Caco-2 (cell line): Measurements from ENCODE around the gene AP4B1. TPM values are rescaled to one million over a fixed set of nuclear protein-coding genes. Genes with fewer than 3 reads are reported as not detected.

Experiments
- BruUV-seq: library from RNA; stranded (reverse); fragments of 400-500 nt; replicated peaks from 2 replicates; lab custom pipeline; 2021; lab: Mats Ljungman, UMichigan
- CTCF ChIA-PET: fragments of 300-600 bp; sonication (Branson Sonifier 250); formaldehyde crosslinking; loops from one replicate; lab custom pipeline; 2022; ENCODE audit warnings: antibody characterized with exemption; lab: Charles Lee
- POLR2A ChIA-PET: fragments of 300-600 bp; sonication (Branson Sonifier 250); formaldehyde crosslinking; loops from one replicate; lab custom pipeline; 2022; ENCODE audit warnings: antibody characterized with exemption; lab: Charles Lee
- DNase-seq, 2 experiments: peaks; one replicate each; pipeline versions ENCODE4 v3.0.0 to v3.0.0-alpha.2; 2020 to 2022
- H3K27me3 ChIP-seq: replicated peaks from 2 replicates; pipeline ENCODE4 v1.6.0; 2011; ENCODE audit warnings: low read length; ENCODE audit not compliant: control insufficient read depth, insufficient read depth
- H3K36me3 ChIP-seq: 2 replicates; pipeline ENCODE4 v1.5.1; 2011; ENCODE audit warnings: low read length; ENCODE audit not compliant: control insufficient read depth, insufficient read depth
- H3K4me1 ChIP-seq: fragments of 250-450 bp; sonication (Bioruptor Pico); 2 replicates; pipeline ENCODE4 v1.5.1; 2020; ENCODE audit warnings: mild to moderate bottlenecking
- H3K4me3 ChIP-seq: 2 replicates; pipeline ENCODE4 v1.5.1; 2011; ENCODE audit warnings: low read depth, mild to moderate bottlenecking, control low read depth, low read length
- H3K9me3 ChIP-seq: fragments of 250-450 bp; sonication (Bioruptor Pico); 2 replicates; pipeline ENCODE4 v1.5.1; 2020; ENCODE audit warnings: mild to moderate bottlenecking, moderate library complexity
- H3K27ac Mint-ChIP-seq: one replicate; pipeline ENCODE4 v1.8.0; 2022; ENCODE audit warnings: mixed read lengths; ENCODE audit not compliant: unreplicated experiment
- H3K27me3 Mint-ChIP-seq: one replicate; pipeline ENCODE4 v1.8.0; 2022; ENCODE audit warnings: mixed read lengths; ENCODE audit not compliant: insufficient read depth, unreplicated experiment
- H3K36me3 Mint-ChIP-seq: one replicate; pipeline ENCODE4 v1.8.0; 2022; ENCODE audit warnings: mild to moderate bottlenecking, mixed read lengths; ENCODE audit not compliant: insufficient read depth, unreplicated experiment
- H3K4me1 Mint-ChIP-seq: one replicate; pipeline ENCODE4 v1.8.0; 2022; ENCODE audit warnings: low read depth, mixed read lengths; ENCODE audit not compliant: unreplicated experiment
- H3K4me3 Mint-ChIP-seq: one replicate; pipeline ENCODE4 v1.8.0; 2022; ENCODE audit warnings: mild to moderate bottlenecking, moderate library complexity, mixed read lengths; ENCODE audit not compliant: unreplicated experiment
- H3K9me3 Mint-ChIP-seq: one replicate; pipeline ENCODE4 v1.8.0; 2022; ENCODE audit warnings: mixed read lengths; ENCODE audit not compliant: unreplicated experiment
- intact Hi-C: fragments of 100-400 bp; cut with micrococcal nuclease; formaldehyde crosslinking; loops from one replicate; pipeline ENCODE4 v1.10.0; 2022; ENCODE audit not compliant: unreplicated experiment
- total RNA-seq: library from RNA; stranded (reverse); gene quantifications from 2 replicates; pipeline ENCODE4 v1.2.3, GENCODE V29; 2022
- TF ChIP-seq, protein P1 (sequence below), 2 experiments: fragments of 200-600 bp in 1 of 2; IDR thresholded peaks; 1 replicate in 1 of 2; 2 replicates in 1 of 2; pipeline versions ENCODE4 v1.5.1 to v1.8.0; 2011 to 2022; ENCODE audit warnings: antibody characterized with exemption in 1 of 2, control low read depth in 1 of 2, inconsistent platforms in 1 of 2, low read depth in 1 of 2, low read length in 1 of 2, mild to moderate bottlenecking in 1 of 2, moderate library complexity in 1 of 2; ENCODE audit not compliant: insufficient read depth in 1 of 2, severe bottlenecking in 1 of 2, unreplicated experiment in 1 of 2

Gene AP4B1
- total RNA-seq, 1 experiment from 2014 or later = 10.0 TPM

DNA sequence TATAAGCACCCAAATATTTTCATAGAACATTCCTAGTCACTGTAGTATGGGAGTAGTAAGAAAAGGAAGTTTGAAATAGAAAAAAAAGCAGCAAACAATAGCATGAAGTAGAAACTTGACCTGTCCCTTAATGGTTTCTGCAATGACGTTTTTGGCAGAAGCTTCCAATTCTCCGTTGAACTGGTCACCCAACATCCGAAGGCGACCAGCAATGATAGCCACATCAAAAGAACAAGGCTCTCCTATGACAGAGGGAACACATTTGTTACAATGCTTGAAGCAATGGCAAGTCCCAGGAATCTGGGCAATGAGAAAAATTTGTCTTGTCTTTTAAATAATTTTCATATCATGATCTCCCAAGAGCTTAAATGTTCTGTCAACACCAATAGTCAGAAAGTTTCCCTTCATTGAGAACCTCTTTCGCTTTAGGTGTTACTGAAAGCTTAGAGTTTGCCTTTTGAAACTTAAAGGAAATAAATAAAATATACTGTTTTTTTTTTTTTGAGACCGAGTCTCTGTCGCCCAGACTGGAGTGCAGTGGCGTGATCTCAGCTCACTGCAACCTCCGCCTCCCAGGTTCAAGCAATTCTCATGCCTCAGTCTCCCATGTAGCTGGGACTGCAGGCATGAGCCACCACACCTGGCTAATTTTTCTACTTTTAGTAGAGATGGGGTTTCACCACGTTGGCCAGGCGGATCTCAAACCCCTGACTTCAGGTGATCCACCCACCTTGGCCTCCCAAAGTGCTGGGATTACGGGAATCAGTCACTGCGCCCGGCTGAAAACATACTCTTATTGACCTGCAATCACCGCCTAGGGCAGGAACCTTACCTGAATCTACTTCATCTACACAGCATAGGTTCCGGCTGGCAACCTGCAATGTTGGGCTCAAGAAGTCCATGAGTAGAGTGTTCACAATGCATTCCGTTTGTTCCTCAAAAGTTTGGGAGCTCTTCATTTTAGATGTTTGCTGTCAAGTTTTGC is 17.9 kb downstream of the AP4B1 start:
- H3K36me3 Mint-ChIP-seq = no peaks in the 10 kb centered on the region
- peaks cover 5% of the 10 kb centered on the region for H3K4me1 Mint-ChIP-seq
- no peaks in the 10 kb centered on the region for H3K4me1 ChIP-seq
- H3K27ac Mint-ChIP-seq = no peak overlapping the region
- H3K36me3 ChIP-seq = no peaks in the 10 kb centered on the region
- no peaks in the 10 kb centered on the region for H3K9me3 ChIP-seq
- TF ChIP-seq, protein P1, sequence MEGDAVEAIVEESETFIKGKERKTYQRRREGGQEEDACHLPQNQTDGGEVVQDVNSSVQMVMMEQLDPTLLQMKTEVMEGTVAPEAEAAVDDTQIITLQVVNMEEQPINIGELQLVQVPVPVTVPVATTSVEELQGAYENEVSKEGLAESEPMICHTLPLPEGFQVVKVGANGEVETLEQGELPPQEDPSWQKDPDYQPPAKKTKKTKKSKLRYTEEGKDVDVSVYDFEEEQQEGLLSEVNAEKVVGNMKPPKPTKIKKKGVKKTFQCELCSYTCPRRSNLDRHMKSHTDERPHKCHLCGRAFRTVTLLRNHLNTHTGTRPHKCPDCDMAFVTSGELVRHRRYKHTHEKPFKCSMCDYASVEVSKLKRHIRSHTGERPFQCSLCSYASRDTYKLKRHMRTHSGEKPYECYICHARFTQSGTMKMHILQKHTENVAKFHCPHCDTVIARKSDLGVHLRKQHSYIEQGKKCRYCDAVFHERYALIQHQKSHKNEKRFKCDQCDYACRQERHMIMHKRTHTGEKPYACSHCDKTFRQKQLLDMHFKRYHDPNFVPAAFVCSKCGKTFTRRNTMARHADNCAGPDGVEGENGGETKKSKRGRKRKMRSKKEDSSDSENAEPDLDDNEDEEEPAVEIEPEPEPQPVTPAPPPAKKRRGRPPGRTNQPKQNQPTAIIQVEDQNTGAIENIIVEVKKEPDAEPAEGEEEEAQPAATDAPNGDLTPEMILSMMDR (IDR thresholded peaks at IDR 0.05; ENCODE audit: insufficient read depth in 1 of 2, low read depth in 1 of 2, low read length in 1 of 2, severe bottlenecking in 1 of 2, unreplicated experiment in 1 of 2) = no peak
- BruUV-seq = no TSS peak
- CTCF ChIA-PET = no interaction called here
- POLR2A ChIA-PET = interaction anchor here (0.7 kb wide), 1 partner anchor 65 kb away, joined by 3 read pairs; no protein-coding TSS in a partner anchor
- no peaks in the 10 kb centered on the region for H3K27me3 Mint-ChIP-seq
- DNase-seq = no peak
- intact Hi-C loops = no loop called here
- no peak overlapping the region for H3K4me3 ChIP-seq
- H3K4me3 Mint-ChIP-seq = no peak overlapping the region
- H3K9me3 Mint-ChIP-seq = no peaks in the 10 kb centered on the region
- H3K27me3 ChIP-seq = no peaks in the 10 kb centered on the region

DNA sequence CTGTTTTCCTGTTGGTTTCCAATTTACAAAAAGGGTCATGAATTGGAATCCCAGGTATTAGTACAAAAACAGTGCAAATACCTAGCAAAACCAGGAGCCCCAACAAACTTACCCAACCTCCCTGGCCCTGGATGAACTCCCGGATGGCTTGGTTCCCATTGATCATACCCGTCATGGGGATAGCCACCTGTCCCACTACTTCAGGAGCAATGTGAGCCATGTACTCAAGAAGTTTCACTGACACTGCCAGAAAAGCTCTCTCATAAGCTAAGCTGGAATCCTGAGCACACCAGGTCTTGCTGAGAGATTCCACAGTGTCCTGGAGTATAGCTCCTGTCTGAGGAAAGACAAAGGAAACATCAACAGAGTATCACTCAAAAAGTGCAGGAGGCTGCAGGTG is 22.9 kb downstream of the AP4B1 start:
- DNase-seq = no peak
- H3K27me3 ChIP-seq = no peaks in the 10 kb centered on the region
- POLR2A ChIA-PET = no interaction called here
- Mint-ChIP-seq H3K9me3 (no peaks in the 10 kb centered on the region), H3K4me1 (no peaks in the 10 kb centered on the region), H3K36me3 (no peaks in the 10 kb centered on the region), H3K27me3 (no peaks in the 10 kb centered on the region), H3K27ac (no peak overlapping the region), H3K4me3 (no peak overlapping the region)
- intact Hi-C loops = no loop called here
- TF ChIP-seq, protein P1 (IDR thresholded peaks at IDR 0.05; ENCODE audit: insufficient read depth in 1 of 2, low read depth in 1 of 2, low read length in 1 of 2, severe bottlenecking in 1 of 2, unreplicated experiment in 1 of 2) = no peak
- BruUV-seq = no TSS peak
- H3K4me1 ChIP-seq = no peaks in the 10 kb centered on the region
- CTCF ChIA-PET = no interaction called here
- H3K4me3 ChIP-seq = no peak overlapping the region
- no peaks in the 10 kb centered on the region for H3K9me3 ChIP-seq
- H3K36me3 ChIP-seq = no peaks in the 10 kb centered on the region

DNA sequence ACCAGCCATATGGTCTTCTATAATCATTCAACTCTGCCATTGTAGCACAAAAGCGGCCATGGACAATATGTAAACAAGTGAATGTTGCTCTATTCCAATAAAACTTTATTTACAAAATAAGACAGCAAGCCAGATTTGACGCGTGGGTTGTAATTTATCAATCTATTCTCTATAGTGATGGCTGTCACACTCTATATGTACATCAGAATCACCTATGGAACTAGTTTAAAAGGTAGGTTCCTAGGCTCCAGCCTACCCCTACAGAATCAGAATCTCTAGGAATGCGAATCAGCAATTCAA is 24.9 kb downstream of the AP4B1 start:
- H3K27me3 Mint-ChIP-seq = no peaks in the 10 kb centered on the region
- no TSS peak for BruUV-seq

More for the DNA sequence above, 24.9 kb downstream of the AP4B1 start:
- Histone ChIP-seq H3K36me3 (no peaks in the 10 kb centered on the region), H3K27me3 (no peaks in the 10 kb centered on the region), H3K4me3 (no peak overlapping the region), H3K9me3 (no peaks in the 10 kb centered on the region), H3K4me1 (no peaks in the 10 kb centered on the region)
- Mint-ChIP-seq H3K4me1 (no peaks in the 10 kb centered on the region), H3K27ac (no peak overlapping the region), H3K4me3 (no peak overlapping the region), H3K9me3 (no peaks in the 10 kb centered on the region), H3K36me3 (no peaks in the 10 kb centered on the region)
- ChIA-PET POLR2A (no interaction called here), CTCF (interaction anchor here (0.6 kb wide), 1 partner anchor 1581 kb away, joined by 3 read pairs; no protein-coding TSS in a partner anchor)
- TF ChIP-seq, protein P1 (IDR thresholded peaks at IDR 0.05; ENCODE audit: insufficient read depth in 1 of 2, low read depth in 1 of 2, low read length in 1 of 2, severe bottlenecking in 1 of 2, unreplicated experiment in 1 of 2) = no peak
- intact Hi-C loops = no loop called here
- DNase-seq = no peak
